Measurements from ENCODE around the gene CRYAA.
"Not testable (repeated sequence)": the region's sequence is repeated elsewhere in the genome, so short reads cannot be mapped to it uniquely, and the experiment has no call there.

DNA sequence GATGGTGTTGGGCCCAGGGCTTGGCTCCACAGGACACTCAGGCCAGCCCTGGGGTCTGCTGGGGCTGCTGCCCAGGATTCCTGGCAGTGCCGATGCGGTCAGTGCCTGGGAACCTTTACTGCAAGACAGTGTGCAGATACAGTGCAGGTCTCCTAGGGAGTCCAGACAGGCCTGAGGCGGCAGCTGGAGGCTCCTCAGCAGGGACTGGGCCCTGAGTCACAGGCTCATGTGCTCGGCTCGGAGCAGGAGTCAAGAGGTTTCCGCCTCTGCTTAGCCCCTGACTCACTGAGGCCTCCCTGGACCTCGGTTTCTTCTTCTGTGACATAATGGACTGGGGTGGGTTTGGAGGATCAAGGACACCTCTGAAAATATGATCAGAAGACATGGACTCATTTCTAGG lies 18.5 kb downstream of the CRYAA start:
- not testable (repeated sequence) for TF ChIP-seq CTCF (IDR thresholded peaks at IDR 0.05; ENCODE audit: low read length); EZH2 (optimal IDR thresholded peaks at IDR 0.05; ENCODE audit: low read depth, low read length)
